NCI-H1105 treated with DMSO at 0.1 percent for 48 hours (cell line): ENCODE results near the gene LAMA4.

Experiments
- DNase-seq: peaks from one replicate; lab custom pipeline; 2025; lab: John Stamatoyannopoulos, UW

The LAMA4 gene

GRCh38 chr6:112081569-112081968 lies 172.8 kb downstream of the LAMA4 start:
- DNase-seq, result no peak

GRCh38 chr6:112066606-112067005 lies 187.8 kb downstream of the LAMA4 start:
- no peak for DNase-seq

- DNase-seq, result no peak
Observed at GRCh38 chr6:112065426-112065986, 188.9 kb downstream of the LAMA4 start.

GRCh38 chr6:112062966-112063365 lies 191.4 kb downstream of the LAMA4 start:
- no peak for DNase-seq

GRCh38 chr6:112061605-112062004 lies 192.8 kb downstream of the LAMA4 start:
- DNase-seq, result no peak
